GM19193 (cell line): ENCODE results near the gene FURIN.

Experiments
- POLR2A ChIP-seq: IDR thresholded peaks from 4 replicates; pipeline ENCODE4 v1.6.1; 2011; ENCODE audit not compliant: insufficient read depth, insufficient read length; ENCODE audit errors: extremely low read depth

FURIN gene

GRCh38 chr15:90839187-90840071 lies 29.0 kb upstream of the FURIN start:
- peak; percentile 78 for TF ChIP-seq POLR2A

GRCh38 chr15:90840157-90840855 lies 28.1 kb upstream of the FURIN start:
- TF ChIP-seq POLR2A, result no peak

- no peak for TF ChIP-seq POLR2A
Measured at GRCh38 chr15:90840954-90841353, 27.4 kb upstream of the FURIN start.

GRCh38 chr15:90844696-90845095 lies 23.7 kb upstream of the FURIN start:
- TF ChIP-seq POLR2A, result no peak

- TF ChIP-seq POLR2A, result peak; percentile 13
Measured at GRCh38 chr15:90845201-90845949, 23.0 kb upstream of the FURIN start.

GRCh38 chr15:90851114-90851513 lies 17.3 kb upstream of the FURIN start:
- no peak for TF ChIP-seq POLR2A

GRCh38 chr15:90851940-90852339 lies 16.4 kb upstream of the FURIN start:
- TF ChIP-seq POLR2A, result no peak

GRCh38 chr15:90855139-90855538 lies 13.2 kb upstream of the FURIN start:
- TF ChIP-seq POLR2A, result no peak

GRCh38 chr15:90857337-90857736 lies 11.1 kb upstream of the FURIN start:
- no peak for TF ChIP-seq POLR2A

GRCh38 chr15:90857883-90858443 lies 10.4 kb upstream of the FURIN start:
- TF ChIP-seq POLR2A, result no peak

- TF ChIP-seq POLR2A, result no peak
Measured at GRCh38 chr15:90859234-90860131, 8.9 kb upstream of the FURIN start.

- TF ChIP-seq POLR2A, result no peak
Measured at GRCh38 chr15:90860450-90860849, 7.9 kb upstream of the FURIN start.

- TF ChIP-seq POLR2A, result no peak
Measured at GRCh38 chr15:90860942-90861675, 7.3 kb upstream of the FURIN start.
